ENCODE measurements around the gene MAST2. TPM values are rescaled to one million over a fixed set of nuclear protein-coding genes. Genes with fewer than 3 reads are reported as not detected.

MAST2 gene
- total and polyA plus RNA-seq, 9 of the 15 experiments (the other 6 are each of a cell fraction or from before 2014, with no cell fraction given), result 0.73 to 32.0 (median 17.8) TPM

DNA sequence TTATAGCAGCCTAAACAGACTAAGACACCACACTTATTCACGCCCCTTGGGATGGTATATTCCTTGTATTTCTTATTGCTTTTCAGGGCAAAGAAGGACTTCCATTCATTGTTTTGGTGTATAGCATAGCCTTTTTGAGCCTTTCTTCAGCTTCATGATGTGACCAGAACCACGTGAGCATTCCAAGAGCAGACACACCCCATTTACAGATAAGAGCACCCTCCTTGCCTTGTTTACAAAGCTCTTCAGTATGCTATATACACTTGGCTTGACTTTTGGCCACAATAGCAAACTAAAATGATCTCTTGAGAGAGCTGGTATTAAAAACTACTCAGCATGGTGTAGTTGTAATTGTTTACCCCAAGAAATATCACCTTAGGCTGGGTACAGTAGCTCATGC lies 250.3 kb downstream of the MAST2 start (continued):
- TF ChIP-seq, protein P1, sequence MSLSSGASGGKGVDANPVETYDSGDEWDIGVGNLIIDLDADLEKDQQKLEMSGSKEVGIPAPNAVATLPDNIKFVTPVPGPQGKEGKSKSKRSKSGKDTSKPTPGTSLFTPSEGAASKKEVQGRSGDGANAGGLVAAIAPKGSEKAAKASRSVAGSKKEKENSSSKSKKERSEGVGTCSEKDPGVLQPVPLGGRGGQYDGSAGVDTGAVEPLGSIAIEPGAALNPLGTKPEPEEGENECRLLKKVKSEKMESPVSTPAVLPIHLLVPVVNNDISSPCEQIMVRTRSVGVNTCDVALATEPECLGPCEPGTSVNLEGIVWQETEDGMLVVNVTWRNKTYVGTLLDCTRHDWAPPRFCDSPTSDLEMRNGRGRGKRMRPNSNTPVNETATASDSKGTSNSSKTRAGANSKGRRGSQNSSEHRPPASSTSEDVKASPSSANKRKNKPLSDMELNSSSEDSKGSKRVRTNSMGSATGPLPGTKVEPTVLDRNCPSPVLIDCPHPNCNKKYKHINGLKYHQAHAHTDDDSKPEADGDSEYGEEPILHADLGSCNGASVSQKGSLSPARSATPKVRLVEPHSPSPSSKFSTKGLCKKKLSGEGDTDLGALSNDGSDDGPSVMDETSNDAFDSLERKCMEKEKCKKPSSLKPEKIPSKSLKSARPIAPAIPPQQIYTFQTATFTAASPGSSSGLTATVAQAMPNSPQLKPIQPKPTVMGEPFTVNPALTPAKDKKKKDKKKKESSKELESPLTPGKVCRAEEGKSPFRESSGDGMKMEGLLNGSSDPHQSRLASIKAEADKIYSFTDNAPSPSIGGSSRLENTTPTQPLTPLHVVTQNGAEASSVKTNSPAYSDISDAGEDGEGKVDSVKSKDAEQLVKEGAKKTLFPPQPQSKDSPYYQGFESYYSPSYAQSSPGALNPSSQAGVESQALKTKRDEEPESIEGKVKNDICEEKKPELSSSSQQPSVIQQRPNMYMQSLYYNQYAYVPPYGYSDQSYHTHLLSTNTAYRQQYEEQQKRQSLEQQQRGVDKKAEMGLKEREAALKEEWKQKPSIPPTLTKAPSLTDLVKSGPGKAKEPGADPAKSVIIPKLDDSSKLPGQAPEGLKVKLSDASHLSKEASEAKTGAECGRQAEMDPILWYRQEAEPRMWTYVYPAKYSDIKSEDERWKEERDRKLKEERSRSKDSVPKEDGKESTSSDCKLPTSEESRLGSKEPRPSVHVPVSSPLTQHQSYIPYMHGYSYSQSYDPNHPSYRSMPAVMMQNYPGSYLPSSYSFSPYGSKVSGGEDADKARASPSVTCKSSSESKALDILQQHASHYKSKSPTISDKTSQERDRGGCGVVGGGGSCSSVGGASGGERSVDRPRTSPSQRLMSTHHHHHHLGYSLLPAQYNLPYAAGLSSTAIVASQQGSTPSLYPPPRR (CRISPR knock-in tag; IDR thresholded peaks at IDR 0.05; ENCODE audit: borderline replicate concordance), result no peak
- TF ChIP-seq ZKSCAN3 (CRISPR knock-in tag; IDR thresholded peaks at IDR 0.05) (no peak), SNIP1 (IDR thresholded peaks at IDR 0.05; ENCODE audit: low read depth) (no peak), NCOA2 (IDR thresholded peaks at IDR 0.05; ENCODE audit: partially characterized antibody in 2 of 2) (no peak), ZNF384 (IDR thresholded peaks at IDR 0.05; ENCODE audit: low read depth, low read length) (no peak), ZNF445 (CRISPR knock-in tag; IDR thresholded peaks at IDR 0.05; ENCODE audit: low read depth) (no peak), SAFB (IDR thresholded peaks at IDR 0.05; ENCODE audit: borderline replicate concordance, low read depth, low read length) (no peak), DMBX1 (CRISPR knock-in tag; IDR thresholded peaks at IDR 0.05; ENCODE audit: borderline replicate concordance) (no peak), ZNF23 (CRISPR knock-in tag; IDR thresholded peaks at IDR 0.05) (no peak), NR1H2 (CRISPR knock-in tag; IDR thresholded peaks at IDR 0.05) (no peak), ZNF143 (CRISPR knock-in tag; IDR thresholded peaks at IDR 0.05) (no peak), RBM22 (IDR thresholded peaks at IDR 0.05; ENCODE audit: low read depth, low read length, poor library complexity, severe bottlenecking) (no peak), BRD9 (IDR thresholded peaks at IDR 0.05; ENCODE audit: low read depth, partially characterized antibody) (no peak)
- TF ChIP-seq, protein P2, sequence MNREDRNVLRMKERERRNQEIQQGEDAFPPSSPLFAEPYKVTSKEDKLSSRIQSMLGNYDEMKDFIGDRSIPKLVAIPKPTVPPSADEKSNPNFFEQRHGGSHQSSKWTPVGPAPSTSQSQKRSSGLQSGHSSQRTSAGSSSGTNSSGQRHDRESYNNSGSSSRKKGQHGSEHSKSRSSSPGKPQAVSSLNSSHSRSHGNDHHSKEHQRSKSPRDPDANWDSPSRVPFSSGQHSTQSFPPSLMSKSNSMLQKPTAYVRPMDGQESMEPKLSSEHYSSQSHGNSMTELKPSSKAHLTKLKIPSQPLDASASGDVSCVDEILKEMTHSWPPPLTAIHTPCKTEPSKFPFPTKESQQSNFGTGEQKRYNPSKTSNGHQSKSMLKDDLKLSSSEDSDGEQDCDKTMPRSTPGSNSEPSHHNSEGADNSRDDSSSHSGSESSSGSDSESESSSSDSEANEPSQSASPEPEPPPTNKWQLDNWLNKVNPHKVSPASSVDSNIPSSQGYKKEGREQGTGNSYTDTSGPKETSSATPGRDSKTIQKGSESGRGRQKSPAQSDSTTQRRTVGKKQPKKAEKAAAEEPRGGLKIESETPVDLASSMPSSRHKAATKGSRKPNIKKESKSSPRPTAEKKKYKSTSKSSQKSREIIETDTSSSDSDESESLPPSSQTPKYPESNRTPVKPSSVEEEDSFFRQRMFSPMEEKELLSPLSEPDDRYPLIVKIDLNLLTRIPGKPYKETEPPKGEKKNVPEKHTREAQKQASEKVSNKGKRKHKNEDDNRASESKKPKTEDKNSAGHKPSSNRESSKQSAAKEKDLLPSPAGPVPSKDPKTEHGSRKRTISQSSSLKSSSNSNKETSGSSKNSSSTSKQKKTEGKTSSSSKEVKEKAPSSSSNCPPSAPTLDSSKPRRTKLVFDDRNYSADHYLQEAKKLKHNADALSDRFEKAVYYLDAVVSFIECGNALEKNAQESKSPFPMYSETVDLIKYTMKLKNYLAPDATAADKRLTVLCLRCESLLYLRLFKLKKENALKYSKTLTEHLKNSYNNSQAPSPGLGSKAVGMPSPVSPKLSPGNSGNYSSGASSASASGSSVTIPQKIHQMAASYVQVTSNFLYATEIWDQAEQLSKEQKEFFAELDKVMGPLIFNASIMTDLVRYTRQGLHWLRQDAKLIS (CRISPR knock-in tag; IDR thresholded peaks at IDR 0.05), result no peak
- TF ChIP-seq, protein P3, sequence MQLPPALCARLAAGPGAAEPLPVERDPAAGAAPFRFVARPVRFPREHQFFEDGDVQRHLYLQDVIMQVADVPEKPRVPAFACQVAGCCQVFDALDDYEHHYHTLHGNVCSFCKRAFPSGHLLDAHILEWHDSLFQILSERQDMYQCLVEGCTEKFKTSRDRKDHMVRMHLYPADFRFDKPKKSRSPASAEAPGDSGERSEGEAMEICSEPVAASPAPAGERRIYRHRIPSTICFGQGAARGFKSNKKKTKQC (CRISPR knock-in tag; IDR thresholded peaks at IDR 0.05), result no peak
- TF ChIP-seq, protein P4, sequence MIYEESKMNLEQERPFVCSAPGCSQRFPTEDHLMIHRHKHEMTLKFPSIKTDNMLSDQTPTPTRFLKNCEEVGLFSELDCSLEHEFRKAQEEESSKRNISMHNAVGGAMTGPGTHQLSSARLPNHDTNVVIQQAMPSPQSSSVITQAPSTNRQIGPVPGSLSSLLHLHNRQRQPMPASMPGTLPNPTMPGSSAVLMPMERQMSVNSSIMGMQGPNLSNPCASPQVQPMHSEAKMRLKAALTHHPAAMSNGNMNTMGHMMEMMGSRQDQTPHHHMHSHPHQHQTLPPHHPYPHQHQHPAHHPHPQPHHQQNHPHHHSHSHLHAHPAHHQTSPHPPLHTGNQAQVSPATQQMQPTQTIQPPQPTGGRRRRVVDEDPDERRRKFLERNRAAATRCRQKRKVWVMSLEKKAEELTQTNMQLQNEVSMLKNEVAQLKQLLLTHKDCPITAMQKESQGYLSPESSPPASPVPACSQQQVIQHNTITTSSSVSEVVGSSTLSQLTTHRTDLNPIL (CRISPR knock-in tag; IDR thresholded peaks at IDR 0.05), result no peak
- TF ChIP-seq, protein P5, sequence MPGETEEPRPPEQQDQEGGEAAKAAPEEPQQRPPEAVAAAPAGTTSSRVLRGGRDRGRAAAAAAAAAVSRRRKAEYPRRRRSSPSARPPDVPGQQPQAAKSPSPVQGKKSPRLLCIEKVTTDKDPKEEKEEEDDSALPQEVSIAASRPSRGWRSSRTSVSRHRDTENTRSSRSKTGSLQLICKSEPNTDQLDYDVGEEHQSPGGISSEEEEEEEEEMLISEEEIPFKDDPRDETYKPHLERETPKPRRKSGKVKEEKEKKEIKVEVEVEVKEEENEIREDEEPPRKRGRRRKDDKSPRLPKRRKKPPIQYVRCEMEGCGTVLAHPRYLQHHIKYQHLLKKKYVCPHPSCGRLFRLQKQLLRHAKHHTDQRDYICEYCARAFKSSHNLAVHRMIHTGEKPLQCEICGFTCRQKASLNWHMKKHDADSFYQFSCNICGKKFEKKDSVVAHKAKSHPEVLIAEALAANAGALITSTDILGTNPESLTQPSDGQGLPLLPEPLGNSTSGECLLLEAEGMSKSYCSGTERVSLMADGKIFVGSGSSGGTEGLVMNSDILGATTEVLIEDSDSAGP (CRISPR knock-in tag; IDR thresholded peaks at IDR 0.05), result no peak
